Measurements from ENCODE around the gene NPTX2.

Gene NPTX2

GRCh38 chr7:98678215-98678614 lies 61.1 kb downstream of the NPTX2 start:
- no peak for TF ChIP-seq CTCF (IDR thresholded peaks at IDR 0.05; ENCODE audit: low read length, missing control alignments)
- H3K4me3 ChIP-seq (replicated peaks; ENCODE audit: low read depth, low read length): no peak overlapping the region
- DNase-seq (ENCODE audit: low read depth): no peak
